ENCODE results near the gene FANK1. TPM values are rescaled to one million over a fixed set of nuclear protein-coding genes. Genes with fewer than 3 reads are reported as not detected.

Gene FANK1
- total RNA-seq, 1 experiment from 2014 or later = 1.4 TPM

DNA sequence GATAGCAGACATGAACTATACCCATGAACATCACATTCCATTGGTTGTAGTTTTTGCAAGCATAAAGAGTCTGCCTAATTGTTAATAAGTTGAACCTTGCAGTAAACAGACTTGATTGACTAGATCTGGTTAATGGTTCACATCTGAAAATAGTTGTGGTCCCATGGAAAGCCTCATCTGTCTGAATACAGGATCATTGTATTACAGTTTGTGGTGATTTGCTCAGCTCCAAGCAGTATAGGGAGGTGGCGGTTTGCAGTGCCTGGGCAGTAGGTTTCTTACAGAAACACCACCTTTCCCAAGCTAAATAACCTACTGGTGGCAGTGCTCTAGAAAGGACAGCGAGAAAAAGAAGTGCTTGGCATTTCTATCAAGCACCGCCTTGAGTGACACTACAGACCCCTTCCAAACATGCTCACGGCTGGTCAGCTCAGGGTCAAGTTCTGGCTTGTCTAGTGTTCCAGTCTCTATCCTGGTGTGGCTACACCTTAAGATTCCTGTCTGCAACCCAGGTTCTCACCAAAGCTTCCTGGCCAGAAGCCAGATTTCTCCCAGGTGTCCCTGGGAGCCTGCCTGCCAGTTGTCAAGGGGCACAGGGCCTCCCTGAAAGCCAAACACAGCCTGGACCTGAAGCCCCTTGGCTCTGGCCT is 119.9 kb downstream of the FANK1 start:
- intact Hi-C loops (cut with micrococcal nuclease; ENCODE audit: unreplicated experiment) = no loop called here
- H3K36me3 ChIP-seq (ENCODE audit: insufficient read depth, low read length, poor library complexity, severe bottlenecking) = no peaks in the 10 kb centered on the region
- H3K27me3 ChIP-seq (replicated peaks; ENCODE audit: insufficient read depth, low read depth, low read length, poor library complexity) = no peaks in the 10 kb centered on the region
- no peaks in the 10 kb centered on the region for H3K9me3 ChIP-seq (ENCODE audit: low read depth, low read length, poor library complexity, severe bottlenecking)
- H3K4me3 ChIP-seq (ENCODE audit: low read depth, low read length, poor library complexity, severe bottlenecking) = no peak overlapping the region
- ChIA-PET CTCF (no interaction called here), POLR2A (ENCODE audit: low non-redundant PET) (no interaction called here)
- H3K27ac ChIP-seq (ENCODE audit: low read depth, low read length, poor library complexity, severe bottlenecking) = no peak overlapping the region
- TF ChIP-seq EZH2 (IDR thresholded peaks at IDR 0.05; ENCODE audit: borderline replicate concordance, low read depth, low read length, poor library complexity, severe bottlenecking) = no peak
- TF ChIP-seq, protein P1, sequence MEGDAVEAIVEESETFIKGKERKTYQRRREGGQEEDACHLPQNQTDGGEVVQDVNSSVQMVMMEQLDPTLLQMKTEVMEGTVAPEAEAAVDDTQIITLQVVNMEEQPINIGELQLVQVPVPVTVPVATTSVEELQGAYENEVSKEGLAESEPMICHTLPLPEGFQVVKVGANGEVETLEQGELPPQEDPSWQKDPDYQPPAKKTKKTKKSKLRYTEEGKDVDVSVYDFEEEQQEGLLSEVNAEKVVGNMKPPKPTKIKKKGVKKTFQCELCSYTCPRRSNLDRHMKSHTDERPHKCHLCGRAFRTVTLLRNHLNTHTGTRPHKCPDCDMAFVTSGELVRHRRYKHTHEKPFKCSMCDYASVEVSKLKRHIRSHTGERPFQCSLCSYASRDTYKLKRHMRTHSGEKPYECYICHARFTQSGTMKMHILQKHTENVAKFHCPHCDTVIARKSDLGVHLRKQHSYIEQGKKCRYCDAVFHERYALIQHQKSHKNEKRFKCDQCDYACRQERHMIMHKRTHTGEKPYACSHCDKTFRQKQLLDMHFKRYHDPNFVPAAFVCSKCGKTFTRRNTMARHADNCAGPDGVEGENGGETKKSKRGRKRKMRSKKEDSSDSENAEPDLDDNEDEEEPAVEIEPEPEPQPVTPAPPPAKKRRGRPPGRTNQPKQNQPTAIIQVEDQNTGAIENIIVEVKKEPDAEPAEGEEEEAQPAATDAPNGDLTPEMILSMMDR (conservative IDR thresholded peaks at IDR 0.05; ENCODE audit: low read depth, low read length) = no peak
- no peak for DNase-seq (ENCODE audit: low spot score)
- BruUV-seq (replicated peaks) = no TSS peak
- H3K4me1 ChIP-seq (ENCODE audit: insufficient read depth, low read length, poor library complexity, severe bottlenecking) = no peaks in the 10 kb centered on the region

DNA sequence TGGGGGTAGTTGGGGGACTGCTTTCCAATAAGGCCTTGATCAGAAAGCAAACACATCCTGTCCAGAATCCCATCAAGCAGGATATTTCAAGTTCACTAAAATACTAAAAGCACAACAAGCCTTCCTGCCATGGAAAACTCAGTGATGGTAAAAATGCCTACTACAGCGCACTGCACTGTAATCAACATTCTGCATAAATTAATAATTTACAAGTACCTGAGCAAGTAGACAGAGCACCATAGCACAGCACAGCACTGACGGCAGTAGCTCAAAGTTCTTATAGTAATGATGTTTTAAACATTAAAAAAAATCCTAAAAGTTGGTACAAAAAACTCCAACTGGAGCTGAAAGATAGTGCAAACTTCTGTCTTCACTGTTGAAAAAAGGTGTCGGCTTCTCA is 120.5 kb downstream of the FANK1 start:
- DNase-seq (ENCODE audit: low spot score) = no peak
- no peaks in the 10 kb centered on the region for H3K9me3 ChIP-seq (ENCODE audit: low read depth, low read length, poor library complexity, severe bottlenecking)
- no peak overlapping the region for H3K27ac ChIP-seq (ENCODE audit: low read depth, low read length, poor library complexity, severe bottlenecking)
- H3K36me3 ChIP-seq (ENCODE audit: insufficient read depth, low read length, poor library complexity, severe bottlenecking) = no peaks in the 10 kb centered on the region
- intact Hi-C loops (cut with micrococcal nuclease; ENCODE audit: unreplicated experiment) = no loop called here
- POLR2A ChIA-PET (ENCODE audit: low non-redundant PET) = no interaction called here
- H3K27me3 ChIP-seq (replicated peaks; ENCODE audit: insufficient read depth, low read depth, low read length, poor library complexity) = no peaks in the 10 kb centered on the region
- no TSS peak for BruUV-seq (replicated peaks)
- no peak for TF ChIP-seq EZH2 (IDR thresholded peaks at IDR 0.05; ENCODE audit: borderline replicate concordance, low read depth, low read length, poor library complexity, severe bottlenecking)
- TF ChIP-seq, protein P1 (conservative IDR thresholded peaks at IDR 0.05; ENCODE audit: low read depth, low read length) = no peak
- no peaks in the 10 kb centered on the region for H3K4me1 ChIP-seq (ENCODE audit: insufficient read depth, low read length, poor library complexity, severe bottlenecking)
- no peak overlapping the region for H3K4me3 ChIP-seq (ENCODE audit: low read depth, low read length, poor library complexity, severe bottlenecking)
- CTCF ChIA-PET = no interaction called here

DNA sequence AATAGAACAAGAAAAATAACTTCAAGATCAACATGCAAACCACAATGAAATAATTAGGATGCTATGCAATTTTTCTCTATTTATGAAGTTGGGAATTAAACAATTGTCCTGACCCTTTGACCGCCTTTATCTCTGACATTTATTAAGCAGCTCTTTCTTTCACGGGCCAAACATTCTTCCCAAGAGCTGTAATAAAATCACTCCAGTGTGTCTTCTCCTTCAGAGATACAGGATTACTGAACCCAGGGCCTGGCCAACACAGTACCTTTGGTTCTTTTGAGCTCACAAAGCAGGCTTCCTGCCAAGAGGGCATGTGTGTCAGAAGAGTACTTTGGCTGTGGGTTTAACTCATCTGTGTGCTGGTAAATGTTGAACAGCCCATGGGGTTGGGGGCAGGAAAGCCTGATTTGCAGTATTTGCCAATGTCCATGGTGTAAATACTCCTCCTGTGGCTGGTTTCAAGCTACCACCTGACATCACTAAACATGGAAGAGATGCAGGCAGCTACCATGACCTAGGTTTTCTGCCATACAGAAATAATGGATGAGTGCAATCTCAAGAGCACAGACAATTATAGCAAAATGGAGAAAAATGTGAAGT is 121.7 kb downstream of the FANK1 start:
- Histone ChIP-seq H3K4me3 (ENCODE audit: low read depth, low read length, poor library complexity, severe bottlenecking) (no peak overlapping the region), H3K27ac (ENCODE audit: low read depth, low read length, poor library complexity, severe bottlenecking) (no peak overlapping the region), H3K9me3 (ENCODE audit: low read depth, low read length, poor library complexity, severe bottlenecking) (no peaks in the 10 kb centered on the region), H3K36me3 (ENCODE audit: insufficient read depth, low read length, poor library complexity, severe bottlenecking) (no peaks in the 10 kb centered on the region), H3K4me1 (ENCODE audit: insufficient read depth, low read length, poor library complexity, severe bottlenecking) (no peaks in the 10 kb centered on the region), H3K27me3 (replicated peaks; ENCODE audit: insufficient read depth, low read depth, low read length, poor library complexity) (no peaks in the 10 kb centered on the region)
- POLR2A ChIA-PET (ENCODE audit: low non-redundant PET) = no interaction called here
- intact Hi-C loops (cut with micrococcal nuclease; ENCODE audit: unreplicated experiment) = no loop called here
- DNase-seq (ENCODE audit: low spot score) = no peak
- BruUV-seq (replicated peaks) = no TSS peak
- CTCF ChIA-PET = no interaction called here
- TF ChIP-seq EZH2 (IDR thresholded peaks at IDR 0.05; ENCODE audit: borderline replicate concordance, low read depth, low read length, poor library complexity, severe bottlenecking) = no peak
- TF ChIP-seq, protein P1 (conservative IDR thresholded peaks at IDR 0.05; ENCODE audit: low read depth, low read length) = no peak
